Endothelial cell of umbilical vein (primary cell): ENCODE measurements around the gene FBXO2. TPM values are rescaled to one million over a fixed set of nuclear protein-coding genes. Genes with fewer than 3 reads are reported as not detected.

ENCODE experiments used
- BruUV-seq: library from RNA; stranded (reverse); fragments of 400-500 nt; replicated peaks from 2 replicates; lab custom pipeline; 2021; lab: Mats Ljungman, UMichigan
- CTCF ChIA-PET: fragments of 300-600, 350-600 bp; sonication (Branson Sonifier 250); formaldehyde crosslinking; loops from one replicate; lab custom pipeline; 2021; ENCODE audit warnings: antibody characterized with exemption, inconsistent platforms; lab: Charles Lee
- POLR2A ChIA-PET: fragments of 300-600, 350-600 bp; sonication (Branson Sonifier 250); formaldehyde crosslinking; loops from one replicate; lab custom pipeline; 2021; ENCODE audit warnings: antibody characterized with exemption, inconsistent platforms; lab: Charles Lee
- DNase-seq: peaks from one replicate; pipeline ENCODE4 v3.0.0-alpha.2; 2011; ENCODE audit warnings: low read depth, low spot score
- FAIRE-seq: peaks from 2 replicates; lab custom pipeline; 2011; peaks lifted over from hg19 to GRCh38; lab: Jason Lieb, UNC
- H2AFZ ChIP-seq: 2 replicates; pipeline ENCODE4 v1.6.0; 2012; ENCODE audit warnings: low read depth, low read length, control low read depth, inconsistent platforms
- H3K27ac ChIP-seq: 2 replicates; pipeline ENCODE4 v1.5.1; 2011; ENCODE audit warnings: low read depth, mild to moderate bottlenecking, control low read depth, low read length, moderate library complexity; ENCODE audit not compliant: insufficient read depth
- H3K27me3 ChIP-seq, 2 experiments: 2 replicates each; pipeline versions ENCODE4 v1.6.0 to v1.6.1; 2011; ENCODE audit warnings: low read length in 2 of 2, mixed read lengths in 1 of 2; ENCODE audit not compliant: control insufficient read depth in 2 of 2, insufficient read depth in 2 of 2
- H3K36me3 ChIP-seq, 2 experiments: 2 replicates in 1 of 2; 3 replicates in 1 of 2; pipeline ENCODE4 v1.5.1; 2011; ENCODE audit warnings: low read length in 2 of 2, mild to moderate bottlenecking in 1 of 2, moderate library complexity in 1 of 2; ENCODE audit not compliant: control insufficient read depth in 2 of 2, insufficient read depth in 2 of 2; ENCODE audit errors: extremely low read depth in 1 of 2
- H3K4me1 ChIP-seq: 3 replicates; pipeline ENCODE4 v1.5.1; 2011; ENCODE audit warnings: mild to moderate bottlenecking, low read length; ENCODE audit not compliant: control insufficient read depth, insufficient read depth; ENCODE audit errors: extremely low read depth
- H3K4me2 ChIP-seq: 2 replicates; pipeline ENCODE4 v1.6.1; 2011; ENCODE audit warnings: low read length, control low read depth, mixed read lengths; ENCODE audit not compliant: insufficient read depth
- H3K4me3 ChIP-seq, 3 experiments: fragments of 200-600 bp in 1 of 3; sonication (generic), shearing (Covaris generic) in 1 of 3; replicated peaks in 1 of 3; 2 replicates each; pipeline ENCODE4 v1.5.1; 2011 to 2016; ENCODE audit warnings: control low read depth in 3 of 3, low read length in 3 of 3, mild to moderate bottlenecking in 2 of 3, inconsistent platforms in 1 of 3, low read depth in 1 of 3, moderate library complexity in 1 of 3; ENCODE audit not compliant: insufficient read depth in 1 of 3
- H3K79me2 ChIP-seq: 2 replicates; pipeline ENCODE4 v1.6.0; 2012; ENCODE audit warnings: low read length, inconsistent platforms; ENCODE audit not compliant: control insufficient read depth, insufficient read depth
- H3K9ac ChIP-seq: replicated peaks from 2 replicates; pipeline ENCODE3; 2011; ENCODE audit warnings: low read length, control low read depth; ENCODE audit not compliant: insufficient read depth; ENCODE audit errors: extremely low read depth
- H3K9me1 ChIP-seq: replicated peaks from 3 replicates; pipeline ENCODE4 v1.6.0; 2011; ENCODE audit warnings: mild to moderate bottlenecking, low read length; ENCODE audit not compliant: control insufficient read depth, insufficient read depth; ENCODE audit errors: extremely low read depth
- H3K9me3 ChIP-seq: replicated peaks from 2 replicates; pipeline ENCODE4 v1.5.1; 2012; ENCODE audit warnings: low read length, inconsistent platforms; ENCODE audit not compliant: control insufficient read depth, insufficient read depth
- H4K20me1 ChIP-seq: replicated peaks from 2 replicates; pipeline ENCODE3; 2011; ENCODE audit warnings: mild to moderate bottlenecking, low read length; ENCODE audit not compliant: control insufficient read depth, insufficient read depth; ENCODE audit errors: extremely low read depth
- FOS ChIP-seq: IDR thresholded peaks from 2 replicates; pipeline ENCODE4 v1.6.1; 2011; ENCODE audit warnings: mild to moderate bottlenecking, low read length, moderate library complexity, borderline replicate concordance; ENCODE audit not compliant: insufficient read depth
- POLR2A ChIP-seq: IDR thresholded peaks from 2 replicates; pipeline ENCODE4 v1.6.1; 2012; ENCODE audit warnings: low read depth, mild to moderate bottlenecking, control low read depth, low read length
- POLR2AphosphoS5 ChIP-seq: IDR thresholded peaks from 2 replicates; pipeline ENCODE4 v1.6.1; 2012; ENCODE audit warnings: low read depth, mild to moderate bottlenecking, control low read depth, low read length, moderate library complexity; ENCODE audit not compliant: insufficient read depth
- dilution Hi-C: fragments of 300-500 bp; cut with MboI; formaldehyde crosslinking; loops from one replicate; pipeline ENCODE4 v1.15.0; 2019; ENCODE audit warnings: low sequenced_read_pairs; ENCODE audit not compliant: extremely low pct_ligation_motif_present
- intact Hi-C: fragments of 100-400 bp; cut with micrococcal nuclease; formaldehyde crosslinking; loops from one replicate; pipeline ENCODE4 v1.10.0; 2022
- polyA plus RNA-seq, 4 experiments: library from polyadenylated mRNA; depleted of rRNA in 3 of 4; stranded (reverse) in 3 of 4; unstranded in 1 of 4; fragments of >200 nt; gene quantifications; 2 replicates each; pipeline versions ENCODE4 v1.2.1 to v1.2.3, GENCODE V29; 2011 to 2012; ENCODE audit warnings: missing spikeins in 1 of 4
- total RNA-seq: library from RNA; stranded (reverse); gene quantifications from 2 replicates; pipeline ENCODE4 v1.2.3, GENCODE V29; 2021
- TF ChIP-seq, protein P1 (sequence below), 2 donors: IDR thresholded peaks; 1 replicate in 1 of 2; 2 replicates in 1 of 2; pipeline ENCODE4 v1.5.1; 2011; ENCODE audit warnings: low read length in 2 of 2, mild to moderate bottlenecking in 2 of 2, moderate library complexity in 2 of 2, control low read depth in 1 of 2, inconsistent platforms in 1 of 2, low read depth in 1 of 2; ENCODE audit not compliant: insufficient read depth in 1 of 2; ENCODE audit errors: extremely low read depth in 1 of 2

The FBXO2 gene
- total and polyA plus RNA-seq, 2 donors (not counting 3 experiments of a cell fraction or from before 2014, with no cell fraction given): 0.42 to 0.91 TPM

DNA sequence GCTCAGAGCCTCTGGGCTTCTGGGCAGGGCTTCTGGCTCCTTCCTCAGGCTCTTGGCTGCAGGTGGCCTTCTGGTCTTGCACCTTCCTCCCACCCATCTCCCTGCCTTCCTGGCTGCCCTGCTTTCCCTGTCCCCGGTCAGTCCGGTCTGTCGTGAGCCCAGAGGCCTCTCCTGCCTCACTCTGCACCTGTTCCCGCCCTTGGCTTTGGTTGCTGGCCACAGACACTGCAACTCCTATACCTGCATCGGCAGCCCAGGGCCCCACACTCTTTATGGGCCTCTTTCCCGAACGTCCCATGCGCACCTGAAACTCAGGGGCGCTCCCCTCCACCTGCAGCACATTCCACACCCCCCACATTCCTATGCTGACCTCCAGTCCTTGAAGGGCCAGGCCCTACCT is 7.9 kb downstream of the FBXO2 start:
- intact Hi-C loops (no loop called here), dilution Hi-C loops (no loop called here)

More for the DNA sequence above, 7.9 kb downstream of the FBXO2 start:
- H3K4me1 ChIP-seq: no peaks in the 10 kb centered on the region
- no peaks in the 10 kb centered on the region for H3K36me3 ChIP-seq
- no peaks in the 10 kb centered on the region for H3K9me3 ChIP-seq
- H4K20me1 ChIP-seq: no peaks in the 10 kb centered on the region
- POLR2A ChIA-PET: interaction anchor here (1.2 kb wide), 1 partner anchor 609 kb away, joined by 3 read pairs; no protein-coding TSS in a partner anchor
- H3K4me2 ChIP-seq: no peak overlapping the region
- no TSS peak for BruUV-seq
- CTCF ChIA-PET: interaction anchor here (0.6 to 12.8 kb wide), 43 partner anchors 7 to 645 kb away, joined by 3 to 373 read pairs (median 5); partner anchors contain the start of genes AGTRAP, EXOSC10, FBXO2 and FBXO44
- no peaks in the 10 kb centered on the region for H3K9me1 ChIP-seq
- H2AFZ ChIP-seq: no peak overlapping the region
- FAIRE-seq (no peak), DNase-seq (no peak)
- no peak for TF ChIP-seq POLR2A
- TF ChIP-seq POLR2AphosphoS5: no peak
- no peak for TF ChIP-seq FOS
- TF ChIP-seq, protein P1, sequence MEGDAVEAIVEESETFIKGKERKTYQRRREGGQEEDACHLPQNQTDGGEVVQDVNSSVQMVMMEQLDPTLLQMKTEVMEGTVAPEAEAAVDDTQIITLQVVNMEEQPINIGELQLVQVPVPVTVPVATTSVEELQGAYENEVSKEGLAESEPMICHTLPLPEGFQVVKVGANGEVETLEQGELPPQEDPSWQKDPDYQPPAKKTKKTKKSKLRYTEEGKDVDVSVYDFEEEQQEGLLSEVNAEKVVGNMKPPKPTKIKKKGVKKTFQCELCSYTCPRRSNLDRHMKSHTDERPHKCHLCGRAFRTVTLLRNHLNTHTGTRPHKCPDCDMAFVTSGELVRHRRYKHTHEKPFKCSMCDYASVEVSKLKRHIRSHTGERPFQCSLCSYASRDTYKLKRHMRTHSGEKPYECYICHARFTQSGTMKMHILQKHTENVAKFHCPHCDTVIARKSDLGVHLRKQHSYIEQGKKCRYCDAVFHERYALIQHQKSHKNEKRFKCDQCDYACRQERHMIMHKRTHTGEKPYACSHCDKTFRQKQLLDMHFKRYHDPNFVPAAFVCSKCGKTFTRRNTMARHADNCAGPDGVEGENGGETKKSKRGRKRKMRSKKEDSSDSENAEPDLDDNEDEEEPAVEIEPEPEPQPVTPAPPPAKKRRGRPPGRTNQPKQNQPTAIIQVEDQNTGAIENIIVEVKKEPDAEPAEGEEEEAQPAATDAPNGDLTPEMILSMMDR (IDR thresholded peaks at IDR 0.05; ENCODE audit: extremely low read depth in 1 of 2, insufficient read depth in 1 of 2, low read depth in 1 of 2, low read length in 2 of 2): no peak
- H3K27ac ChIP-seq: no peak overlapping the region
- no peak overlapping the region for H3K4me3 ChIP-seq
- no peaks in the 10 kb centered on the region for H3K79me2 ChIP-seq
- H3K27me3 ChIP-seq: no peaks in the 10 kb centered on the region
- no peak overlapping the region for H3K9ac ChIP-seq
